GM23248 (cell line): ENCODE results near the gene MUC7. TPM values are rescaled to one million over a fixed set of nuclear protein-coding genes. Genes with fewer than 3 reads are reported as not detected.

ENCODE experiments used
- DNase-seq: peaks from one replicate; pipeline ENCODE4 v3.0.0-alpha.2; 2015
- H2AFZ ChIP-seq: fragments of 200-600 bp; sonication (generic); 2 replicates; pipeline ENCODE4 v1.6.1; 2016; ENCODE audit warnings: antibody characterized with exemption
- H3F3A ChIP-seq: fragments of 200-600 bp; sonication (generic); 2 replicates; pipeline ENCODE4 v1.6.1; 2016; ENCODE audit warnings: mild to moderate bottlenecking, antibody characterized with exemption, mixed run types; ENCODE audit not compliant: insufficient read depth
- H3K27ac ChIP-seq: fragments of 200-600 bp; sonication (generic); 2 replicates; pipeline ENCODE4 v1.5.1; 2016; ENCODE audit warnings: mild to moderate bottlenecking
- H3K27me3 ChIP-seq: fragments of 200-600 bp; sonication (generic); replicated peaks from 2 replicates; pipeline ENCODE4 v1.6.1; 2016; ENCODE audit warnings: mild to moderate bottlenecking; ENCODE audit not compliant: insufficient read depth
- H3K36me3 ChIP-seq: fragments of 200-600 bp; sonication (generic); 2 replicates; pipeline ENCODE4 v1.6.1; 2016; ENCODE audit warnings: low read depth, mild to moderate bottlenecking
- H3K4me1 ChIP-seq: fragments of 200-600 bp; sonication (generic); 2 replicates; pipeline ENCODE4 v1.6.1; 2016; ENCODE audit warnings: mild to moderate bottlenecking; ENCODE audit not compliant: insufficient read depth
- H3K4me2 ChIP-seq: fragments of 200-600 bp; sonication (generic); one replicate; pipeline ENCODE4 v1.6.1; 2016; ENCODE audit warnings: mild to moderate bottlenecking; ENCODE audit not compliant: unreplicated experiment
- H3K4me3 ChIP-seq: fragments of 200-600 bp; sonication (generic); 2 replicates; pipeline ENCODE4 v1.5.1; 2016; ENCODE audit warnings: mild to moderate bottlenecking
- H3K79me2 ChIP-seq: fragments of 200-600 bp; sonication (generic); 2 replicates; pipeline ENCODE4 v1.6.1; 2016; ENCODE audit warnings: mild to moderate bottlenecking; ENCODE audit not compliant: insufficient read depth
- H3K9ac ChIP-seq: fragments of 200-600 bp; sonication (generic); 2 replicates; pipeline ENCODE4 v1.6.1; 2016; ENCODE audit warnings: mild to moderate bottlenecking
- H3K9me2 ChIP-seq: fragments of 200-600 bp; sonication (generic); 2 replicates; pipeline ENCODE4 v1.6.1; 2016; ENCODE audit warnings: mixed run types, mild to moderate bottlenecking, moderate library complexity; ENCODE audit not compliant: insufficient read depth
- H3K9me3 ChIP-seq: fragments of 200-600 bp; sonication (generic); one replicate; pipeline ENCODE4 v1.6.1; 2017; ENCODE audit warnings: low read depth
- H4K20me1 ChIP-seq: fragments of 200-600 bp; sonication (generic); 2 replicates; pipeline ENCODE4 v1.6.0; 2016; ENCODE audit not compliant: insufficient read depth
- EZH2 ChIP-seq: fragments of 200-600 bp; sonication (generic); IDR thresholded peaks from 2 replicates; pipeline ENCODE4 v1.6.1; 2018; ENCODE audit warnings: antibody characterized with exemption, mild to moderate bottlenecking; ENCODE audit not compliant: insufficient read depth, poor library complexity, severe bottlenecking
- EZH2phosphoT487 ChIP-seq: fragments of 200-600 bp; sonication (generic); IDR thresholded peaks from 2 replicates; pipeline ENCODE4 v1.6.1; 2018; ENCODE audit warnings: antibody characterized with exemption, moderate library complexity, mild to moderate bottlenecking, low read depth; ENCODE audit not compliant: insufficient read depth
- WGBS, 2 experiments: methylation state at CpG; one replicate each; pipeline ENCODE4 v1.1.6; 2015 to 2017; ENCODE audit warnings: low lambda C conversion rate in 2 of 2, low coverage in 1 of 2; ENCODE audit errors: missing lambda C conversion rate in 2 of 2; 5-methylcytosine and 5-hydroxymethylcytosine counted together
- in situ Hi-C: fragments of 300-500 bp; cut with MboI; formaldehyde crosslinking; loops from 2 replicates; pipeline ENCODE4 v1.15.0; 2020
- polyA plus RNA-seq: library from polyadenylated mRNA; unstranded; fragments of >200 nt; fragmentation: Nextera tagmentation; extraction: Ambion mirVana; gene quantifications from 2 replicates; pipeline ENCODE4 v1.2.1, GENCODE V29; 2016
- total RNA-seq: library from RNA; depleted of rRNA; stranded (reverse); fragments of >200 nt; shearing (Covaris generic); gene quantifications from 2 replicates; pipeline ENCODE4 v1.2.3, GENCODE V29; 2014; rRNA removed

The MUC7 gene
- total and polyA plus RNA-seq, 2 experiments from 2014 or later = not detected

GRCh38 chr4:70518716-70519115 is 46.7 kb downstream of the MUC7 start:
- DNase-seq = no peak
- no peaks in the 10 kb centered on the region for H3K79me2 ChIP-seq
- in situ Hi-C loops = loop anchor here (25.0 kb wide), 1 partner anchor 831 kb away; no protein-coding TSS in a partner anchor
- H3K9me3 ChIP-seq = no peaks in the 10 kb centered on the region
- no peaks in the 10 kb centered on the region for H3K36me3 ChIP-seq
- no peaks in the 10 kb centered on the region for H3K9me2 ChIP-seq
- WGBS, 2 experiments = 17 to 21% methylated on average over 3 of the region's 3 CpGs
- no peak overlapping the region for H3K9ac ChIP-seq
- no peak overlapping the region for H3K4me2 ChIP-seq
- H2AFZ ChIP-seq = no peak overlapping the region
- H3K4me1 ChIP-seq = no peaks in the 10 kb centered on the region
- no peak overlapping the region for H3K27ac ChIP-seq
- H3K4me3 ChIP-seq = no peak overlapping the region
- no peaks in the 10 kb centered on the region; the same call in 1 of the 2 replicates for H3K27me3 ChIP-seq
- TF ChIP-seq EZH2 = no peak
- no peak for TF ChIP-seq EZH2phosphoT487
- H4K20me1 ChIP-seq = no peaks in the 10 kb centered on the region
- no peaks in the 10 kb centered on the region for H3F3A ChIP-seq

DNA sequence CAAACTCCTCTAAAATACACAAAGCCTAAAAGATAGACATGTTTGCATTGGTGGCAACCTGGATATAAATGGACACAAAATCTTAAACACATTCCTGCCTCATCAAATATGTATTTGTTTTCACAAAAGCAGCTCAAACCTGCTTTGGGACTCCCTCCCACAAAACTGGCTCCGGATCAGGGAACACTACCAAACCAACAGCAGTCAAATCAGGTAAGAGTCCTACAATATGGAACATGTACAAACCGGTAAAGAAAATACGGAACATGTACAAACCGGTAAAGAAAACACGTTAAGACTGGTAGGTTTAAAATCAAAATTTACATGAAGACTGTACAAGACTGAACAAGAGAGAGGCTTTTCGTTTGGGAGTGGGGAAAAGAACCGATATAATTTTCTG is 50.6 kb downstream of the MUC7 start:
- Histone ChIP-seq H3K9me3 (no peaks in the 10 kb centered on the region), H3K4me2 (no peak overlapping the region), H3K27ac (no peak overlapping the region), H3K9ac (no peak overlapping the region), H3F3A (no peaks in the 10 kb centered on the region), H3K79me2 (no peaks in the 10 kb centered on the region), H3K36me3 (no peaks in the 10 kb centered on the region), H3K27me3 (no peaks in the 10 kb centered on the region; the same call in 1 of the 2 replicates), H3K4me1 (no peaks in the 10 kb centered on the region), H3K9me2 (no peaks in the 10 kb centered on the region), H3K4me3 (no peak overlapping the region), H4K20me1 (no peaks in the 10 kb centered on the region), H2AFZ (no peak overlapping the region)
- DNase-seq = no peak
- in situ Hi-C loops = loop anchor here (25.0 kb wide), 1 partner anchor 835 kb away; no protein-coding TSS in a partner anchor
- WGBS, 2 experiments = 49 to 52% methylated on average over 7 of the region's 7 CpGs
- no peak for TF ChIP-seq EZH2phosphoT487
- no peak for TF ChIP-seq EZH2

- H3F3A ChIP-seq = no peaks in the 10 kb centered on the region
- in situ Hi-C loops = no loop called here
- WGBS, 2 experiments = 12 to 18% methylated on average over 5 of the region's 5 CpGs
These were observed 59.0 kb downstream of the MUC7 start for GRCh38 chr4:70530997-70531396.

DNA sequence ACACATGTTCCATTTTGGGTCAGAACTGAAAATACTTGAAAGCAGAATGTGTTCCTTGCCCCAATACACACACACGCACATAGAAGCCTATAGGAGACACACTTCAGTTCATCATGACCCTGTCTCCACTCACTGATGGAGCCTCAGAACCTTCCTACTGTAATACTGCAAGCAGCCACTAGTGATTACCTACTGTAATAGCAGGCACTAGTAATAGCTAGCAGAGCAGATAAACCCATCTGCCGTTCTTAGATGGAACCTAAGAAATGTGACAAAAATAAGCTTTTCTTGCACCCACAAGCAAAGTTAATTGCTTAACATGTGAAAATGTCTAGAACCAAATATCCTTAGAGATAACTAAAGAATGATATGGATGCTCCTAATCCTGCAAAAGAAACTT is 60.0 kb downstream of the MUC7 start:
- Histone ChIP-seq H3K4me1 (no peaks in the 10 kb centered on the region), H4K20me1 (no peaks in the 10 kb centered on the region), H3K4me2 (no peak overlapping the region), H3K9ac (no peak overlapping the region), H3F3A (no peaks in the 10 kb centered on the region), H3K9me3 (no peaks in the 10 kb centered on the region), H3K36me3 (no peaks in the 10 kb centered on the region), H2AFZ (no peak overlapping the region), H3K79me2 (no peaks in the 10 kb centered on the region), H3K9me2 (no peaks in the 10 kb centered on the region), H3K4me3 (no peak overlapping the region), H3K27ac (no peak overlapping the region), H3K27me3 (no peaks in the 10 kb centered on the region)
- in situ Hi-C loops = no loop called here
- TF ChIP-seq EZH2phosphoT487 = no peak
- TF ChIP-seq EZH2 = no peak
- WGBS, 2 experiments = 22 to 37% methylated on average over 2 of the region's 2 CpGs
- DNase-seq = peak; percentile 4

More at GRCh38 chr4:70530997-70531396, 59.0 kb downstream of the MUC7 start:
- no peak for TF ChIP-seq EZH2
- TF ChIP-seq EZH2phosphoT487 = no peak
- Histone ChIP-seq H4K20me1 (no peaks in the 10 kb centered on the region), H3K36me3 (no peaks in the 10 kb centered on the region), H3K27ac (no peak overlapping the region), H3K9me3 (no peaks in the 10 kb centered on the region), H3K79me2 (no peaks in the 10 kb centered on the region), H3K9me2 (no peaks in the 10 kb centered on the region), H3K27me3 (no peaks in the 10 kb centered on the region), H3K4me2 (no peak overlapping the region), H3K4me1 (no peaks in the 10 kb centered on the region), H3K4me3 (no peak overlapping the region), H3K9ac (no peak overlapping the region), H2AFZ (no peak overlapping the region)
- no peak for DNase-seq

Other genes starting within 250 kb of the MUC7 start
- not detected in 2 replicates for gene FDCSP, start 246.1 kb upstream of the MUC7 start, total RNA-seq
- not detected in 2 replicates for gene FDCSP, start 246.1 kb upstream of the MUC7 start, polyA plus RNA-seq
- not detected in 2 replicates for gene CSN3, start 229.6 kb upstream of the MUC7 start, total RNA-seq
- not detected in 2 replicates for gene CSN3, start 229.6 kb upstream of the MUC7 start, polyA plus RNA-seq
- not detected in 2 replicates for gene CABS1, start 137.2 kb upstream of the MUC7 start, total RNA-seq
- gene CABS1, start 137.2 kb upstream of the MUC7 start, polyA plus RNA-seq = not detected in 2 replicates
- gene SMR3A, start 111.4 kb upstream of the MUC7 start, total RNA-seq = not detected in 2 replicates
- not detected in 2 replicates for gene SMR3A, start 111.4 kb upstream of the MUC7 start, polyA plus RNA-seq
- gene SMR3B, start 89.1 kb upstream of the MUC7 start, total RNA-seq = not detected in 2 replicates
- gene SMR3B, start 89.1 kb upstream of the MUC7 start, polyA plus RNA-seq = not detected in 2 replicates
- gene OPRPN, start 74.3 kb upstream of the MUC7 start, total RNA-seq = not detected in 2 replicates
- gene OPRPN, start 74.3 kb upstream of the MUC7 start, polyA plus RNA-seq = not detected in 2 replicates
- gene AMTN, start 46.4 kb downstream of the MUC7 start, total RNA-seq = not detected in 2 replicates
- not detected in 2 replicates for gene AMTN, start 46.4 kb downstream of the MUC7 start, polyA plus RNA-seq
- not detected in 2 replicates for gene AMBN, start 120.1 kb downstream of the MUC7 start, total RNA-seq
- gene AMBN, start 120.1 kb downstream of the MUC7 start, polyA plus RNA-seq = not detected in 2 replicates
- gene ENAM, start 156.5 kb downstream of the MUC7 start, total RNA-seq = not detected in 2 replicates
- gene ENAM, start 156.5 kb downstream of the MUC7 start, polyA plus RNA-seq = not detected in 2 replicates
- gene JCHAIN, start 194.3 kb downstream of the MUC7 start, total RNA-seq = 2.3 and 3.0 TPM in 2 replicates
- 4.7 and 4.9 TPM in 2 replicates for gene JCHAIN, start 194.3 kb downstream of the MUC7 start, polyA plus RNA-seq
- 22.8 and 27.1 TPM in 2 replicates for gene UTP3, start 216.3 kb downstream of the MUC7 start, total RNA-seq
- 17.8 and 19.2 TPM in 2 replicates for gene UTP3, start 216.3 kb downstream of the MUC7 start, polyA plus RNA-seq
- 24.0 and 36.2 TPM in 2 replicates for gene RUFY3, start 249.8 kb downstream of the MUC7 start, total RNA-seq
- 12.9 and 13.5 TPM in 2 replicates for gene RUFY3, start 249.8 kb downstream of the MUC7 start, polyA plus RNA-seq